WTC11 (cell line): ENCODE measurements around the gene ASL.

Source experiments
- ATF1 ChIP-seq: sonication (generic); formaldehyde crosslinking; IDR thresholded peaks from 2 replicates; pipeline ENCODE4 v1.8.1; 2023; ENCODE audit warnings: mild to moderate bottlenecking, moderate library complexity, missing genetic modification reagents
- CBFB ChIP-seq: sonication (generic); formaldehyde crosslinking; IDR thresholded peaks from 2 replicates; pipeline ENCODE4 v1.8.1; 2022; ENCODE audit warnings: mild to moderate bottlenecking, low read depth, missing genetic modification reagents
- IRF2 ChIP-seq: sonication (generic); formaldehyde crosslinking; IDR thresholded peaks from 2 replicates; pipeline ENCODE4 v1.8.0; 2022; ENCODE audit warnings: low read depth, missing genetic modification reagents, borderline replicate concordance
- NFE2L1 ChIP-seq: sonication (generic); formaldehyde crosslinking; IDR thresholded peaks from 2 replicates; pipeline ENCODE4 v1.8.1; 2023; ENCODE audit warnings: missing genetic modification reagents
- NR3C1 ChIP-seq: sonication (generic); formaldehyde crosslinking; conservative IDR thresholded peaks from 2 replicates; pipeline ENCODE4 v1.8.1; 2023; ENCODE audit warnings: low read depth, mild to moderate bottlenecking, missing genetic modification reagents
- SP1 ChIP-seq: sonication (generic); formaldehyde crosslinking; conservative IDR thresholded peaks from 2 replicates; pipeline ENCODE4 v1.8.1; 2022; ENCODE audit warnings: missing genetic modification reagents
- ZNF121 ChIP-seq: sonication (generic); formaldehyde crosslinking; IDR thresholded peaks from 2 replicates; pipeline ENCODE4 v1.8.0; 2023; ENCODE audit warnings: missing genetic modification reagents
- ZNF317 ChIP-seq: sonication (generic); formaldehyde crosslinking; IDR thresholded peaks from 2 replicates; pipeline ENCODE4 v1.8.1; 2023; ENCODE audit warnings: low read depth, mild to moderate bottlenecking, moderate library complexity, missing genetic modification reagents, borderline replicate concordance
- ZNF671 ChIP-seq: fragments of 250-450 bp; sonication (Bioruptor Pico); IDR thresholded peaks from 2 replicates; pipeline ENCODE4 v1.8.0; 2021; ENCODE audit warnings: mild to moderate bottlenecking
- TF ChIP-seq, protein P1 (sequence below): sonication (generic); formaldehyde crosslinking; IDR thresholded peaks from 2 replicates; pipeline ENCODE4 v1.8.1; 2022; ENCODE audit warnings: mild to moderate bottlenecking, missing genetic modification reagents, moderate library complexity, borderline replicate concordance
- TF ChIP-seq, protein P2 (sequence below): fragments of 200-600 bp; IDR thresholded peaks from 2 replicates; pipeline ENCODE4 v1.8.0; 2022; ENCODE audit warnings: antibody characterized with exemption

- TF ChIP-seq SP1 (no peak), ATF1 (CRISPR knock-in tag) (no peak), ZNF121 (CRISPR knock-in tag) (no peak), CBFB (CRISPR knock-in tag) (no peak), IRF2 (no peak), NFE2L1 (CRISPR knock-in tag) (no peak), ZNF317 (CRISPR knock-in tag) (no peak), NR3C1 (CRISPR knock-in tag) (no peak), ZNF671 (no peak)
- TF ChIP-seq, protein P1, sequence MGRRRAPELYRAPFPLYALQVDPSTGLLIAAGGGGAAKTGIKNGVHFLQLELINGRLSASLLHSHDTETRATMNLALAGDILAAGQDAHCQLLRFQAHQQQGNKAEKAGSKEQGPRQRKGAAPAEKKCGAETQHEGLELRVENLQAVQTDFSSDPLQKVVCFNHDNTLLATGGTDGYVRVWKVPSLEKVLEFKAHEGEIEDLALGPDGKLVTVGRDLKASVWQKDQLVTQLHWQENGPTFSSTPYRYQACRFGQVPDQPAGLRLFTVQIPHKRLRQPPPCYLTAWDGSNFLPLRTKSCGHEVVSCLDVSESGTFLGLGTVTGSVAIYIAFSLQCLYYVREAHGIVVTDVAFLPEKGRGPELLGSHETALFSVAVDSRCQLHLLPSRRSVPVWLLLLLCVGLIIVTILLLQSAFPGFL, result no peak
- TF ChIP-seq, protein P2, sequence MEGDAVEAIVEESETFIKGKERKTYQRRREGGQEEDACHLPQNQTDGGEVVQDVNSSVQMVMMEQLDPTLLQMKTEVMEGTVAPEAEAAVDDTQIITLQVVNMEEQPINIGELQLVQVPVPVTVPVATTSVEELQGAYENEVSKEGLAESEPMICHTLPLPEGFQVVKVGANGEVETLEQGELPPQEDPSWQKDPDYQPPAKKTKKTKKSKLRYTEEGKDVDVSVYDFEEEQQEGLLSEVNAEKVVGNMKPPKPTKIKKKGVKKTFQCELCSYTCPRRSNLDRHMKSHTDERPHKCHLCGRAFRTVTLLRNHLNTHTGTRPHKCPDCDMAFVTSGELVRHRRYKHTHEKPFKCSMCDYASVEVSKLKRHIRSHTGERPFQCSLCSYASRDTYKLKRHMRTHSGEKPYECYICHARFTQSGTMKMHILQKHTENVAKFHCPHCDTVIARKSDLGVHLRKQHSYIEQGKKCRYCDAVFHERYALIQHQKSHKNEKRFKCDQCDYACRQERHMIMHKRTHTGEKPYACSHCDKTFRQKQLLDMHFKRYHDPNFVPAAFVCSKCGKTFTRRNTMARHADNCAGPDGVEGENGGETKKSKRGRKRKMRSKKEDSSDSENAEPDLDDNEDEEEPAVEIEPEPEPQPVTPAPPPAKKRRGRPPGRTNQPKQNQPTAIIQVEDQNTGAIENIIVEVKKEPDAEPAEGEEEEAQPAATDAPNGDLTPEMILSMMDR, result no peak
These were observed 23.6 kb downstream of the ASL start for GRCh38 chr7:66099232-66099550.
